Mammary epithelial cell (primary cell): ENCODE measurements around the gene DST.

Experiments used
- EZH2 ChIP-seq: IDR thresholded peaks from 2 replicates; pipeline ENCODE4 v1.6.1; 2012; ENCODE audit warnings: low read length, inconsistent platforms, borderline replicate concordance
- TF ChIP-seq, protein P1 (sequence below), 2 donors: IDR thresholded peaks in 1 of 2; conservative IDR thresholded peaks in 1 of 2; 2 replicates each; pipeline ENCODE4 v1.5.1; 2011 to 2012; ENCODE audit warnings: inconsistent platforms in 2 of 2, low read length in 2 of 2, mild to moderate bottlenecking in 2 of 2, control low read depth in 1 of 2, low read depth in 1 of 2; ENCODE audit not compliant: insufficient read depth in 1 of 2; ENCODE audit errors: extremely low read depth in 1 of 2

DNA sequence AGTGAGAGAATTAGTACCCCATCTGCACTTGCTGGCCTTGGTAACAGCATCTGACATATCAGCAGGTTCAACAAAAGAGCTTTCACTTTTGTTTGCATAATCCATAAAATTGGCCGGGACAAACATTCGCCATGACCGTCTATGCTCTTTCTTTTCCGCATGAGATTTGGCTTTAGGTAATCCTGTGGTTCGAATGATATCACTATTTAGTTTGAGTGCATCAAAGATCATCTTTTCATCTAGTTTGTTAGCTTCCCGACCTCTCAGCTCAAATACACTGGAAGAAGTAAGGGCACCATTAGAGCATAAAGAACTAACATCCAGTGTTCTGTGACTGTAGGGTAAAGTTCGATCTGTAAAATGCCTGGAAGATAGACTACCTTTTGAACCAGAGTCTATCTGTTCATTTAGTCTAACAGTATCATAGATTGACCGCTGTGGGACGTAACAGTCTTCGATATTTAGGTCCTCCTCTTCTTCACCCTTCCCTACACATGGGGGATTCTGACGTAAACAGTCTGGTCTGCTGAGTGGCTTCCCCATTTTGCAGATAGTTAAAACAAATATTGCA is 101.6 kb downstream of the DST start:
- TF ChIP-seq, protein P1, sequence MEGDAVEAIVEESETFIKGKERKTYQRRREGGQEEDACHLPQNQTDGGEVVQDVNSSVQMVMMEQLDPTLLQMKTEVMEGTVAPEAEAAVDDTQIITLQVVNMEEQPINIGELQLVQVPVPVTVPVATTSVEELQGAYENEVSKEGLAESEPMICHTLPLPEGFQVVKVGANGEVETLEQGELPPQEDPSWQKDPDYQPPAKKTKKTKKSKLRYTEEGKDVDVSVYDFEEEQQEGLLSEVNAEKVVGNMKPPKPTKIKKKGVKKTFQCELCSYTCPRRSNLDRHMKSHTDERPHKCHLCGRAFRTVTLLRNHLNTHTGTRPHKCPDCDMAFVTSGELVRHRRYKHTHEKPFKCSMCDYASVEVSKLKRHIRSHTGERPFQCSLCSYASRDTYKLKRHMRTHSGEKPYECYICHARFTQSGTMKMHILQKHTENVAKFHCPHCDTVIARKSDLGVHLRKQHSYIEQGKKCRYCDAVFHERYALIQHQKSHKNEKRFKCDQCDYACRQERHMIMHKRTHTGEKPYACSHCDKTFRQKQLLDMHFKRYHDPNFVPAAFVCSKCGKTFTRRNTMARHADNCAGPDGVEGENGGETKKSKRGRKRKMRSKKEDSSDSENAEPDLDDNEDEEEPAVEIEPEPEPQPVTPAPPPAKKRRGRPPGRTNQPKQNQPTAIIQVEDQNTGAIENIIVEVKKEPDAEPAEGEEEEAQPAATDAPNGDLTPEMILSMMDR (conservative IDR thresholded peaks at IDR 0.05 in 1 of 2, IDR thresholded peaks at IDR 0.05 in 1 of 2; ENCODE audit: extremely low read depth in 1 of 2, insufficient read depth in 1 of 2, low read depth in 1 of 2, low read length in 2 of 2): no peak
- no peak for TF ChIP-seq EZH2
